ENCODE results near the gene SLC6A6. TPM values are rescaled to one million over a fixed set of nuclear protein-coding genes. Genes with fewer than 3 reads are reported as not detected.
A peak's percentile ranks its signal among the peaks of the same experiment; 100 is the strongest.

Gene SLC6A6
- total and polyA plus RNA-seq, 2 donors (not counting 1 experiment from before 2014, with no cell fraction given): 8.9 to 24.0 TPM

DNA sequence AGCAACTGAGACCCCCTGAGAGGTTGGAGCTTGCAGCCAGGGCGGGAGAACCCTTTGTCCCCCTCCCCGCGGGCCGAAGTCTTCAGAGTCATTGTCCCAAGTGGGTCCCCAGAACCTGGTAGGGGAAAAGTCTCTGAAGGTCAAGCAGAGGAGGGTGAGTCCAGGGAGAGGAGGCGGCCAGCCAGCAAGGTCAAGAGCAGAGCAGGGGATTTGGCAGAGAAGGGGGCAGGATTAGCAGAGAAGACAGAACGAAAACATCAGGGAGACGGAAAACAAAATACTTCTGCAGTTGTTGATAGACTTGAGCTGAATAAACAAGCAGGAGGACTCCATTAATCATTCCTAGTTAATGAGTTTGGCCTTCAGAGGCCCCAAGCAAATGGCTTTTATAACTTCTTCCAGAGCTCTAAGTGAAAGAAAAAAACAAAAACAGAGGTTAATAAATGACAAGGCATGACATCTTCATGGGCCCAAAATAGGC, 71.0 kb downstream of the SLC6A6 start:
- no peak overlapping the region for H2AFZ ChIP-seq (ENCODE audit: low read length)
- TF ChIP-seq EZH2 (IDR thresholded peaks at IDR 0.05; ENCODE audit: low read length, missing control alignments): no peak
- TF ChIP-seq, protein P1, sequence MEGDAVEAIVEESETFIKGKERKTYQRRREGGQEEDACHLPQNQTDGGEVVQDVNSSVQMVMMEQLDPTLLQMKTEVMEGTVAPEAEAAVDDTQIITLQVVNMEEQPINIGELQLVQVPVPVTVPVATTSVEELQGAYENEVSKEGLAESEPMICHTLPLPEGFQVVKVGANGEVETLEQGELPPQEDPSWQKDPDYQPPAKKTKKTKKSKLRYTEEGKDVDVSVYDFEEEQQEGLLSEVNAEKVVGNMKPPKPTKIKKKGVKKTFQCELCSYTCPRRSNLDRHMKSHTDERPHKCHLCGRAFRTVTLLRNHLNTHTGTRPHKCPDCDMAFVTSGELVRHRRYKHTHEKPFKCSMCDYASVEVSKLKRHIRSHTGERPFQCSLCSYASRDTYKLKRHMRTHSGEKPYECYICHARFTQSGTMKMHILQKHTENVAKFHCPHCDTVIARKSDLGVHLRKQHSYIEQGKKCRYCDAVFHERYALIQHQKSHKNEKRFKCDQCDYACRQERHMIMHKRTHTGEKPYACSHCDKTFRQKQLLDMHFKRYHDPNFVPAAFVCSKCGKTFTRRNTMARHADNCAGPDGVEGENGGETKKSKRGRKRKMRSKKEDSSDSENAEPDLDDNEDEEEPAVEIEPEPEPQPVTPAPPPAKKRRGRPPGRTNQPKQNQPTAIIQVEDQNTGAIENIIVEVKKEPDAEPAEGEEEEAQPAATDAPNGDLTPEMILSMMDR (conservative IDR thresholded peaks at IDR 0.05 in 1 of 2, IDR thresholded peaks at IDR 0.05 in 1 of 2; ENCODE audit: low read depth in 1 of 2, low read length in 2 of 2): no peak
- H3K27ac ChIP-seq (ENCODE audit: insufficient read depth, low read length): no peak overlapping the region
- H3K79me2 ChIP-seq (ENCODE audit: control insufficient read depth, insufficient read depth, low read length): no peaks in the 10 kb centered on the region
- no peak overlapping the region for H3K4me3 ChIP-seq (replicated peaks in 1 of 4; ENCODE audit: control extremely low read depth in 1 of 4, insufficient read depth in 1 of 4, low read depth in 3 of 4, low read length in 4 of 4)
- H3K27me3 ChIP-seq (ENCODE audit: control insufficient read depth, insufficient read depth, low read length): no peaks in the 10 kb centered on the region
- peak overlapping the region; percentile 46 for H3K4me2 ChIP-seq (ENCODE audit: extremely low read depth, insufficient read depth, low read length)
- H3K36me3 ChIP-seq (ENCODE audit: control insufficient read depth, insufficient read depth, low read length): peaks cover 2% of the 10 kb centered on the region
- H4K20me1 ChIP-seq (ENCODE audit: control insufficient read depth, extremely low read depth, insufficient read depth, low read length): no peaks in the 10 kb centered on the region
- peaks cover 15% of the 10 kb centered on the region for H3K4me1 ChIP-seq (ENCODE audit: control insufficient read depth, extremely low read depth, insufficient read depth, low read length)
- DNase-seq (ENCODE audit: low read depth in 2 of 2): no peak
- no peak overlapping the region for H3K9ac ChIP-seq (ENCODE audit: insufficient read depth, low read length)
- no peaks in the 10 kb centered on the region for H3K9me3 ChIP-seq (ENCODE audit: control insufficient read depth, insufficient read depth, low read depth, low read length)

DNA sequence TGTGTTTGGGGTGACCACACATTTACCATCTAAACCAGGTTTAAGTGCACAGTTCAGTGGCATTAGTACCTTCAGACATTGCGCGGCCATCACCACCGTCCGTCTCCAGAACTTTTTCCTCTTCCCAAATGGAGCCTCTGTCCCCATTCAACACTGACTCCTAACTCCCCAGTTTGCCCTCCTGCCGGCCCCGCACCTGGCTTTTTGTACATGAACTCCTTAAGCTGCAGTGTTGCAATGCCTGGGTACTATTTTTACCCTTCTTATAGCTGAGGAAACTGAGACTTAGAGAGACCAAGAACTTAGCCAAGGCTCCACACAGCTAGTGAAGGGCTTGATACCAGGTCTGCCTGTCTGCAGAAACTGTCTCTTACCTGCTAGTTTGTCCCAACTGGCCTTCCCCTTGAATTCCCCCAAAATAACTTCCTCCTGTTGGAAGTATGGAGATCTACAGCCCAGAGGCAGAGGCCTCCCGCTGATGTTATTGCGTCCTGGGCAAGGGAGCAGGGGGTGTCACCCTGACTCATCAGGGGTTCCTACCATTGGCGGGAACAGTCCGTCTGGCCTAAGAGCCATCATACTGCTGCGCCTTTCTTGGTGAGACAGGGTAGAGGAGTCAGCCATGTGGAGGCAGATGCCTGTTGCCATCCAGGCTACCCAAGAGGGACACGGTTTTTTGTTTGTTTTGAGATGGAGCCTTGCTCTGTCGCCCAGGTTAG, 72.1 kb downstream of the SLC6A6 start:
- Histone ChIP-seq H3K27ac (ENCODE audit: insufficient read depth, low read length) (no peak overlapping the region), H4K20me1 (ENCODE audit: control insufficient read depth, extremely low read depth, insufficient read depth, low read length) (no peaks in the 10 kb centered on the region), H3K27me3 (ENCODE audit: control insufficient read depth, insufficient read depth, low read length) (no peaks in the 10 kb centered on the region), H3K4me1 (ENCODE audit: control insufficient read depth, extremely low read depth, insufficient read depth, low read length) (peaks cover 15% of the 10 kb centered on the region), H3K9ac (ENCODE audit: insufficient read depth, low read length) (no peak overlapping the region), H2AFZ (ENCODE audit: low read length) (no peak overlapping the region), H3K79me2 (ENCODE audit: control insufficient read depth, insufficient read depth, low read length) (no peaks in the 10 kb centered on the region), H3K4me3 (replicated peaks in 1 of 4; ENCODE audit: control extremely low read depth in 1 of 4, insufficient read depth in 1 of 4, low read depth in 3 of 4, low read length in 4 of 4) (no peak overlapping the region), H3K9me3 (ENCODE audit: control insufficient read depth, insufficient read depth, low read depth, low read length) (no peaks in the 10 kb centered on the region), H3K36me3 (ENCODE audit: control insufficient read depth, insufficient read depth, low read length) (peaks cover 2% of the 10 kb centered on the region), H3K4me2 (ENCODE audit: extremely low read depth, insufficient read depth, low read length) (no peak overlapping the region)
- TF ChIP-seq, protein P1 (conservative IDR thresholded peaks at IDR 0.05 in 1 of 2, IDR thresholded peaks at IDR 0.05 in 1 of 2; ENCODE audit: low read depth in 1 of 2, low read length in 2 of 2): no peak
- no peak for TF ChIP-seq EZH2 (IDR thresholded peaks at IDR 0.05; ENCODE audit: low read length, missing control alignments)
- peak in 1 of 2 donors; percentile 33 for DNase-seq (ENCODE audit: low read depth in 2 of 2)

DNA sequence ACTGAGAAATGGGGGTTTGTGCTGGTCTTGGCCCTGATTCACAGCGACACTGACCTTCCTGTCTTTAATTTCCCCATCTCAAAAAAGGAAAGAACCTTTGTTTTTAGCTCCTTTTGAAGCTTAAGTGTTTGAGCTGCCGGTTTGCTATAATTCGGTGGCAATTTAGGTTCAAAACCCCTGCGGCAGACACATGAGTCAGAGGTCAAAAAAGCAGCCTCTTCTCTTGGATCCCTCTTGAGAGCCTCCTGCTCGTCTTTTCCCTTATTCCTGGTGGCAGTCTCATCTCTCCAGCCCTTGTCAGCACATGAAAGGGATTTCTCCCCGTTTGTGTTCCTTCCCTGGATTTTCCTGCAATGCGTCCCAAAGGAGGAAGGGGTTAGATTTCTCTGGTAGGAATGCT, 73.2 kb downstream of the SLC6A6 start:
- H3K27me3 ChIP-seq (ENCODE audit: control insufficient read depth, insufficient read depth, low read length): no peaks in the 10 kb centered on the region
- H3K9ac ChIP-seq (ENCODE audit: insufficient read depth, low read length): no peak overlapping the region
- no peak for TF ChIP-seq EZH2 (IDR thresholded peaks at IDR 0.05; ENCODE audit: low read length, missing control alignments)
- TF ChIP-seq, protein P1 (conservative IDR thresholded peaks at IDR 0.05 in 1 of 2, IDR thresholded peaks at IDR 0.05 in 1 of 2; ENCODE audit: low read depth in 1 of 2, low read length in 2 of 2): no peak
- H3K4me2 ChIP-seq (ENCODE audit: extremely low read depth, insufficient read depth, low read length): no peak overlapping the region
- peaks cover 2% of the 10 kb centered on the region for H3K36me3 ChIP-seq (ENCODE audit: control insufficient read depth, insufficient read depth, low read length)
- no peak for DNase-seq (ENCODE audit: low read depth in 2 of 2)
- H3K9me3 ChIP-seq (ENCODE audit: control insufficient read depth, insufficient read depth, low read depth, low read length): no peaks in the 10 kb centered on the region
- no peak overlapping the region for H3K4me3 ChIP-seq (replicated peaks in 1 of 4; ENCODE audit: control extremely low read depth in 1 of 4, insufficient read depth in 1 of 4, low read depth in 3 of 4, low read length in 4 of 4)
- H3K4me1 ChIP-seq (ENCODE audit: control insufficient read depth, extremely low read depth, insufficient read depth, low read length): peaks cover 15% of the 10 kb centered on the region
- no peak overlapping the region for H2AFZ ChIP-seq (ENCODE audit: low read length)
- no peaks in the 10 kb centered on the region for H4K20me1 ChIP-seq (ENCODE audit: control insufficient read depth, extremely low read depth, insufficient read depth, low read length)
- H3K79me2 ChIP-seq (ENCODE audit: control insufficient read depth, insufficient read depth, low read length): no peaks in the 10 kb centered on the region
- no peak overlapping the region for H3K27ac ChIP-seq (ENCODE audit: insufficient read depth, low read length)
